NCI-H1694 treated with DMSO at 0.1 percent for 48 hours (cell line): ENCODE data around the gene MAP3K2.
"Not testable (repeated sequence)": the region's sequence is repeated elsewhere in the genome, so short reads cannot be mapped to it uniquely, and the experiment has no call there.

Experiments used
- DNase-seq: peaks from one replicate; lab custom pipeline; 2025; lab: John Stamatoyannopoulos, UW

Gene MAP3K2

DNA sequence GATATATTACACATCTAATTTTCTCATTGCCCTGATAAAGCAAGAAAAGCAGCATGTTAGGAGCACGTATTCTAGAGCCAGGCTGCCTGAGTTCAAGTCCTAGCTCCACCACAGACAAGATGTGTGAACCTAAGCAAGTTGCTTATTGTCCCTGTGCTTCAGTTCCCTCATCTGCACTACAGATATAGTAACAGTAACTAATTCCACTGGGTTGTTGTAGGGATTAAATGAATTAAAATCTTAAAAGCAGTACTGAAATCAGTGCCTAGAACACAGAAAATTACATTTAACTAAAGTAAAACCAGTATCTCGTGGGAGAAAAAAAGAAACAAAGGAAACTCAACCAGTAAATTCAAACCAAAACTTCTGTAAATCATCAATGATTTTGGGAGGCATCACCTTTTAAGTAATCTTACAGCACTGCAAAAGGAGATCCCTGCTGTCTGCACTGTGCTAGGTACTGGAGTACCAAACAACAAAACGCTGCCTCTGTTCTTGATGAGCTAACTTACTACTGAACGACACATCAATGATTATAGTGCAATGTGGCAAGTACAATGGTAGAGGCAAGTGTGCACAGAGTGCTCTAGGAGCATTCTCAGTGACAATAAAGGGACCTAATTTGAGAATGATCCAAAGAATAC is 7.9 kb downstream of the MAP3K2 start:
- DNase-seq = no peak

DNA sequence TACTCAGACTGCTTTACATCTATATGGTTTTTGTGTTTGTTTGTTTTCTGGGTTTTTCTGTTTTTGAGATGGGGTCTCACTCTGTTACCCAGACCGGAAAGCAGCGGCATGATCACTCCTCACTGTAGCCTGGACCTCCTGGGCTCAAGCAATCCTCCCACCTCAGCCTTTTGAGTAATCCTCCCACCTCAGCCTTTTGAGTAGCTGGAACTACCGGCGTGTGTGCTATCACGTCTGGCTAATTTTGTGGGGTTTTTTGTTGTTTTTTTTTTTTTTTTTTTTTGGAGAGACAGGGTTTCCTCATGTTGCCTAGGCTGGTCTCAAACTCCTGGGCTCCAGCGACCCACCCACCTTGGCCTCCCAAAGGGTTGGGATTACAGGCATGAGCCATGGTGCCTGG is 9.1 kb downstream of the MAP3K2 start:
- no peak for DNase-seq

DNA sequence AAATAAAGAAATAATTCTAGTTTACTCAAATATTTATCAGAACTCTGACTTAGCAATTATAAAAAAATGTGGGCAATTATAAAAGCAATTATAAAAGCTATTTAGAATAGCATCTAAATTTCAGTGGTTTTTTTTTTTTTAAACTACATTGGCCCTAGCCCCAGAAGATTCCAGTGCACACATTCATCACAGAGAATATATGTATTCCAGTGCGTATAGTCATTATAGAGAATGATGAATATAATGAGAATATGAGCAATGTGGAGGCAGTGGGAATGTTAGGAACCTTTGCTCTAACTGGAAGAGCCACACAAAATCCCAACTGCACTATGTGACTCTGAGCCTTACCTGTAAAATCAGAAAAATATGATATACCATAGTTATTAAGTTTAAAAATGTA is 10.5 kb downstream of the MAP3K2 start:
- no peak for DNase-seq

DNA sequence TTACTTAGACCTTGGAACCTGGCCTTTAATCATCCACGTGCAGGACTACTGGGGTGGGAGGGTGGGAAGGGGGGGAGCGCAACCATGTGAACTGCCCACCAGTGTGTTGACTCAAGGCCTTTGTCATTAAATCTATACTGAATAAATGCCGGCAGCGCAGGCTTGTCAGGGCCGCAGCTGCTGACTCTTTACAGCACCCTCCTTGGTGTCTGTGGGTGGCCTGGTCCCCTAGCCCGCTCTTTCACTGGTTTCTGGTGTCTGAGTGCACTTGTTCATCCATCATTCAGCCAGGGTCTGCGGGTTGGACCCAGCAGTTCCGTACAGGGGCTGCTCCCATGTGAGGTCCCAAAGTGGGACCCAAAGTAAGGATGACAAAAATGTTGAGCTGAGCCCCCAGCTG is 11.5 kb downstream of the MAP3K2 start:
- no peak for DNase-seq

DNA sequence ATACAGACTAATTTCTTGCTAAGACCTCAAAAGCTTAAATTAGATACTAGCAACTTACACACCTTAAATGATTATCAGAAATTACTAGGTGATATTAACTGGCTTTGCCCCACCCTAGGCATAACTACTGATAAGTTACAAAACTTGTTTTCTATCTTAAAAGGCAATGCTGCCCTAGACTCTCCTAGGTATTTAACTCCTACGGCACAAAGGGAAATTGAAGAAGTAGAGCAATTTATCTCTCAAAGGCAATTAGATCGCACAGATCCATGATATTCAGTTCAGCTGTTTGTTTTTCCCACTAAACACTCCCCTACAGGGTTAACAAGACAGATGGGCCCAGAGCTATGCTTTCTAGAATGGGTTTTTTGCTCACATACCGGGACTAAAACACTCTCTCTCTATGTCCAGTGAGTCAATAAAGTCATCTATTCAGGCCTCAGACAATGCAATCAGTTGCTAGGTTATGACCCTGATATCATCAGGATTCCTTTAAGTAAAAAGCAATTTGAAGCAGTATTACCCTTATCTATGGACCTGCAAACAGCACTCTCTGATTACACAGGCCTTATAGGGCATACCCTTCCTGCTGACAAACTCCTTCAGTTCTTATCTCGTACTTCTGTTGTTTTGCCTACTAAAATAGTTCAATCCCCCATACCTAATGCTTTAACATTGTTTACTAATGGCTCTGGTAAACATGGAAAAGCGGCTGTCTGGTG is 14.3 kb downstream of the MAP3K2 start:
- no peak for DNase-seq

DNA sequence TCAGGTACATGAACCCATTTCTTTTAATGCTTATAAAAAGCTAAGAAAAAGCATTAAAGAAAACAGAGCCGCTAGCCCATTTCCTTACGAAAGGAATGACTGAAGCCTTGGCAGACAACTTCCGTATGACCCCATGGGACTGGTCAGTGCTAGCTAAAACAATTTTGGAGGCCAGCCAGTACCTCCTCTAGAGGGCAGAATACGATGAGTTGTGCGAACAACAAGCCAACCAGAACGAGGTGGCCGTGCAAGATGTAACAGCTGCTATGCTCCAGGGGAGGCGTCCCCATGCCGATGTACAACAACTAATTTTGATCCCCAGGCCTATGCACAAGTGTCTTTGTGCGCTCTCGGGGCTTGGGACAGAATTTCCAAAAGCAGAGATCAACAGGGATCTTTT is 16.7 kb downstream of the MAP3K2 start:
- DNase-seq = no peak

DNA sequence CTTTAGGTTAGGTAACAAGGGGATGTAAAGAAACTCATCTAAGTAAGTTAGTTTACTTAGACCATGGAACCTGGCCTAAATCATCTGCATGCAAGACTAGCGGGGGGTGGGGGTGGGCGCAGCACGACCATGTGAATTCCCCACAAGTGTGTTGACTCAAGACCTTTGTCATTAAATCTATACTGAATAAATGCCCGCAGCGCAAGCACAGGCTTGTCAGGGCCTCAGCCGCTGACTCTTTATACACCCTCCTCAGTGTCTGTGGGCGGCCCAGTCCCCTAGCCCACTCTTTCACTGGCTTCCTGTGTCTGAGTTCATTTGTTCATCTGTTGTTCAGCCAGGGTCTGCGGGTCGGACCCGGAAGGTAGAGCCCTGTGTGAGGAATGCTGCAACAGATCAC is 17.8 kb downstream of the MAP3K2 start:
- no peak for DNase-seq

DNA sequence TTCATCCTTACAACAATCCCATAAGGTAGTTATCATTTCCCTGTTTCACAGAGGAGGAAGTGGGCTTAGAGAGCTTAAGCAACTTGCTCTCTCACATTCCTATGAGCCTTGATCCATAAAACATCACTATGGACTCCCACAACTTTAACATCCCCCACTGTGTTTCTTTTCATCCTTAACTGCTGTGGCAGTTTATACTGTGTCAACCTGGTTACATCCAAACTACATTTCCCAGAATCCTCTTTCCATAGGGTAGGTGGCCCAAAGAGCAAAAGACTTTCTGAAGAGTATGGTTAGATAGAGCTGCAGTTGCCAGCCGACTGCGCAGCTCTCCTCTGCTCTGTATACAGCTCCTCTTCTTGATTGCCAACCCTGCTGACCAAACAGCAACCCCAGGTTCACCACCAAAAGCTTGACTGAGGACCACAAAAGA is 22.5 kb downstream of the MAP3K2 start:
- DNase-seq = no peak

DNA sequence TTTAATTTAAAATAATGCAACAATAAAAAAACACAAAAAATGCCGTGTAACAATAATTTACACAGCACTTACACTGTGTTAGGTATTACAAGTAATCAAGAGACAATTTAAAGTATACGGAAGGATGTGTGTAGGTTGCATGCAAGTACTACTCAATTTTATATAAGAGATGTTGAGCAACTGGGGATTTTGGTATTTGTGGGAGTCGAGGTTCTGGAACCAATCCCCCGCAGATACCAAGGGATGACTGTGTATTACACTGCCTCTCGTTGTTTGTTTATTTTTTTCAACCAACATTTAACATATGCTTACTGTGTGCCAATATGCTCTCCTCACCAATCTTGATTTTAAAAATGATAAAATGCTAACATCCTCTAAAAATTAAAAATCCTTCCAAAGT is 24.8 kb downstream of the MAP3K2 start:
- no peak for DNase-seq

DNA sequence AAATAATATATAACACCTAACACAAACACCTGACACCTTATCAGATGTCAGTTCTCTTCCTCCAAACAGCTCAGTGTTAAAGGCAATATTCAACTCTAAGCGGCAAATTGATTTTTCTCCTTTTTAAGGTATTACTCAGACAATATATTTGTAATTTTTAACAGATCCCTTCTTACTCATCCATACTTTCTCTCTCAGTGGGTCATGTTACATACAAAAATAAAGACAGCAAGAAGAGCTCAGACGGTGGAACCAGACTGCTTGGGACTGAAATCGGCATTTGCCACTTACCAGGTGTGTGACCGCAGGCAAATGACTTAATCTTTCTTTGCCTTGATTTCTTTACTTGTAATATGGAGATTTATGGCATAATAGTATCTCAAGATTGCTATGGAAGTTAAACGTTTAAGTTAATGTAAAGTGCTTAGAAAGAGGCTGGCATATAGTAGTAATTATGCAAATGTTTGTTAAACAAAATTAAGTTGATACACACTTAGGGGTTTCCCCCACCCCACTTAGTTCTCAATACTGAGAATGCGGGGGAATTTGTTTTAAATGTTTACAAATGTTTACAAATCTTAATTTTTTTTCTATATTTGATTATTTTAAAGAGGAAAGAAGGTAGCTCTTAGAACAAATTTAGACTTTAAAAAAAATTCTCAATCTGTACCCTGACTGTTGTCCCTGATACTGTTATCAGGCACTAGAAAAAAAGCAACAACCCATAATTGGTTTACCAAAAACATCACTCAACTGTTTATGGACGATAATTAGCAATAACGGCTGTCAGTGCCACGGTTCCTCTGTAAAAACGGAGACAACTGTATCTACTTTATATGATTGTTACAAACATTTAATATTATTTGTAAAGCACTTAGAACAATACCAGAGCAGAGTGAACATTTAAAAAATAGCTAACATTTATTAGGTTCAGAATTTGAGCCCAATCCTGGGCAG is 25.6 kb downstream of the MAP3K2 start:
- DNase-seq = no peak

DNA sequence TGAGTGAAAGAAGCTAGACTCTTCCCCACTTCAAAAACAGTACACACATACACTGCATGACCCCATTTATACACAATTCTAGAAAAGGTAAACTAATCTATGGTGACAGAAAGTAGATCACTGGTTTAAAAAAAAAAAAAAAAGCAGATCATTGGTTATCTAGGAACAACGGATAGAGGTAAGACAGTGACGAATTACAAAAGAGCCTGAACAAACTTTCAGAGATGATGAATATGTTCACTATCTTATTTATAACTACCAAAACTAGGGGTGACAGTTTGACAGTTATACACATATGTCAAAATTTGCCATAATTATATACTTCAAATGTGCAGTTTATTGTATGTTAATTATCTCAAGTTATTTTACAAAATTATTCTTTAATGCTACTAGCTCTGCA is 27.5 kb downstream of the MAP3K2 start:
- DNase-seq = no peak

DNA sequence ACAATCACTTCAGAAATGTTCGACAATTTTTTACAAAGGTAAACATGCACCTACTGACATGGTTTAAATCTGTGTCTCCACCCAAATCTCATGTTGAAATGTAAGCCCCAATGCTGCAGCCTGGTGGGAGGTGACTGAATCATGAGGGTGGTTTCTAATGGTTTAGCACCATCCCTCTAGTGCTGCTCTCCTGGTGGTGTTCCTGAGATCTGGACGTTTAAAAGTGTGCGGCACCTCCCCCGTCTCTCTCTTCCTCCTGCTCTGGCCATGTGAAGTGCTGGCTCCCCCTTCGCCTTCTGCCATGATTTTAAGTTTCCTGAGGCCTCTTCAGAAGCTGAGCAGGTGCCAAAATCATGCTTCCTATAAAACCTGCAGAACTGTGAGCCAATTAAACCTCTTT is 28.3 kb downstream of the MAP3K2 start:
- DNase-seq = no peak

DNA sequence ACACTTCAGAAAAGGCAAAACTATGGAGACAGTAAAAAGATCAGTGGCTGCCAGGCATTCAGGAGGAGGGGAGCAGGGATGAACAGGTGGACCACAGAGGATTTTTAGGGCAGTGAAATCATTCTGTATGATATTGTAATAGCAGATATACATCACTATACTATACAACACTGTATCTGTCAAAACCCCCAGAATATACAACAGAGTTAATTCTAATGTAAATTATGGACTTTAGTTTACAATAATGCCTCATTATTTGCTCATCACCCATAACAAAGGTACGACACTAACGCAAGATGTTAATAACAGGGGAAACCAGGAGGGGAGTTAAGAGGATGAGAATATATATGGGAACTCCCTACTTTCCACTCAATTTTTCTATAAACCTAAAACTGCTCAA is 28.8 kb downstream of the MAP3K2 start:
- DNase-seq = no peak

DNA sequence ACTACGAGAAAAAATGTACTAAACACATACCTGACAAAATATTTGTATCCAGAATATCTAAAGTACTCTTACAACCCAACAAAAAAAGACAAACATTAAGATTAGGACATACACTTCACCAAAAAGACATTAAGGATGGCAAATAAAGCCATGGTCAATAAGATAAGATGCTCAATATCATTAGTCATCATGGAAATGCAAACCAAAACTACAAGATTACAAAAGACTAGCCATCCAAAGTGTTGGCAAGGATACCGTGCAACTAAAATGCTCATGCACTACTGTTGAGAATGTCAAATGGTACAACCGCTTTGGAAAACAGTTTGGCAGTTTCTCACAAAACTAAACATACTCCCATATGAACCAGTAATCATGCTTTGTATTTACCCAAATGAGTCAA is 29.7 kb downstream of the MAP3K2 start:
- no peak for DNase-seq

DNA sequence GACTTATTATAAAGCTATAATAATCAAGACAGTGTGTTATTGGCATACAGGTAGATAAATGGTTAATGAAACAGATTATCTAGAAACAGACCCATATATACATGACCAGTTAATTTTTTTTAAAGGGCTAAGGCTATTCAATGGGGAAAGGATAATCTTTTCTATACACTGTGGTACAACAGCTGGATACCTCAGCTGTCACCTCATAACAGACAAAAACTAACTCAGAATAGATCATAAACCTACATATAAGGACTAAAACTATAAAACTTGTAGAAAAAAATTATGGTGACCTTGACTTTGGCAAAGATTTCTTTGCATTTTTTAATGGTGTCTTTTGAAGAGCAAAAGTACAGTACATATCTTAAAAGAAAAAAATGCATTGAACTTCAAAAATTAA is 30.2 kb downstream of the MAP3K2 start:
- no peak for DNase-seq

DNA sequence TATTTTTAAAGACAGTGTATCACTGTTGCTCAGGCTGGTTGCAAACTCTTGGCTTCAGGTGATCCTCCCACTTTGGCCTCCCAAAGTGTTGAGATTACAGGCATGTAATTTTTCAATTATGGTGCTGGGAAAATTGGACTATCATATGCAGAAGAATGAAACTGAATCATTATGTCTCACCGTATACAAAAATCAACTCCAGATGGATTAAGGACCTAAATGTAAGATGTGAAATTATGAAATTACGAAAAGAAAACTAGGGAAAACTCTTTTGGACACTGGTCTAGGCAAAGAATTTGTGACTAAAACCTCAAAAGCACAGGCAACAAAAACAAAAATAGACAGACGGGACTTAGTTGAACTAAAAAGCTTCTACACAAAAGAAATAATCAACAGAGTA is 31.2 kb downstream of the MAP3K2 start:
- DNase-seq = no peak

DNA sequence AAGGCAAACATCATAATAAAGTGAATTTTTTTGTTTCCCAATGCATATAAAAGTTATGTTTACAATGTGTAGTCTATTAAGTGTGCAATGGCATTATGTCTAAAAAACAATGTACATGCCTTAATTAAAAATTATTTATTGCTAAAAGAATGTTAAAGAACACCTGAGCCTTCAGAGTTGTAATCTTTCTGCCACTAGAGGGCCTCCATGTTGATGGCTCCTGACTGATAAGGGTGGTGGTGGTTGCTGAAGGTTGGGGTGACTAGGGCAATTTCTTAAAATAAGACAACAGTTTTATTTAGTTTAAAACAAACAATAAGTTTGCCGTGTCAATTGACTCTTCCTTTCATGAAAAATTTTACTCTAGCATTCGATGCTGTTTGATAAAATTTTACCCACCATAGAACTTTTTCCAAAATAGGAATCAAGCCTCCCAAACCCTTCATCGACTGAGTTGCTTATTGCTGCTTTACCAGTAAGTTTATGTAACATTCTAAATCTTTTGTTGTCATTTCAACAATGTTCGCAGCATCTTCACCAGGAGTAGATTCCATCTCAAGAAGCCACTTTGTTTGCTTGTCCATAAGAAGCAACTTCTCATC is 32.3 kb downstream of the MAP3K2 start:
- no peak for DNase-seq

DNA sequence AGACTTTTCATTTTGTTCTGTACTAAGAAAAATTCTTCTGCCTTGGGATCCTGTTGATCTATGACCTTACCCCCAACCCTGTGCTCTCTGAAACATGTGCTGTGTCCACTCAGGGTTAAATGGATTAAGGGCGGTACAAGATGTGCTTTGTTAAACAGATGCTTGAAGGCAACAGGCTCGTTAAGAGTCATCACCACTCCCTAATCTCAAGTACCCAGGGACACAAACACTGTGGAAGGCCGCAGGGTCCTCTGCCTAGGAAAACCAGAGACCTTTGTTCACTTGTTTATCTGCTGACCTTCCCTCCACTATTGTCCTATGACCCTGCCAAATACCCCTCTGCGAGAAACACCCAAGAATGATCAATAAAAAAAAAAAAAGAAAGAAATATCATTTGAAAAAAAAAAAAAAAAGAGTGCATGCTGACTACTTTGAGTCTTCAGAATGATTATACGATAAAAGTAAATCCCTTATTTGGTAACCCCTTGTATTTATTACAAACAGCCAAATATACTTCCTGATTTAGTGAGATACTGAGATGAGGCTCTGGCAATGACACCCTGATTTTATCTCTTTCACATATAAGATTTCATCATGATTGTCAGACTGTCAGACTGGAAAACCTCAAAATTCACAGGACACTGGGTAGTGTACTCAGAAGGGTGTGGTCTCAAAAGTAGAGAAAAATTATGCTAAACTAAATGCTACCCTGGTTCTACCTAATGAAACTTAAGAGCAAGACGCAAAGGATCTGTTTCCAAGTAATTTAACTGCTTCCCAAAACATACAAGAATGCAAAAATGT is 33.7 kb downstream of the MAP3K2 start:
- not testable (repeated sequence) for DNase-seq

DNA sequence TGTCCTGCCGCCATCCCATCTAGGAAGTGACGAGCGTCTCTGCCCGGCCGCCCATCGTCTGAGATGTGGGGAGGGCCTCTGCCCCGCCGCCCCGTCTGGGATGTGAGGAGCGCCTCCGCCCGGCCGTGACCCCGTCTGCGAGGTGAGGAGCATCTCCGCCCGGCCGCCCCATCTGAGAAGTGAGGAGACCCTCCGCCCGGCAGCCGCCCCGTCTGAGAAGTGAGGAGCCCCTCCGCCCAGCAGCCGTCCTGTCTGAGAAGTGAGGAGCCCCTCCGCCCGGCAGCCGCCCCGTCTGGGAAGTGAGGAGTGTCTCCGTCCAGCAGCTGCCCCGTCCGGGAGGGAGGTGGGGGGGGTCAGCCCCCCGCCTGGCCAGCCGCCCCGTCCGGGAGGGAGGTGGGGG is 34.6 kb downstream of the MAP3K2 start:
- not testable (repeated sequence) for DNase-seq

DNA sequence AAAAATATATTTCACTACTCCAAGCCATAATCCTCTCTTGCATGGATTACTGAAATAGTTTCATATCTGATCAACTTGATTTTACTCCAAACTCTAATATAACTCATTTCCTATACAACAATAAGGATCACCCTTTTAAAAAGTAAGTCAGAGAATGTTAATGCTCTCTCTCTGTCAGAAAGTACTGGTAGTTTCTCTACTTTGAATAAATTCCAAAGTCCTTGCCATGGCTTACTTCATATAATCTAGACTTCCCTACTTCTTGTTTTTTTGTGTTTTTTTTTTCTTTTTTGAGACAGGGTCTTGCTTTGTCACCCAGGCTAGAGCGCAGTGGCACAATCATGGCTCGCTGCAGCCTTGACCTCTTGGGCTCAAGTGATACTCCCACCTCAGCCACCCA is 36.2 kb downstream of the MAP3K2 start:
- no peak for DNase-seq

DNA sequence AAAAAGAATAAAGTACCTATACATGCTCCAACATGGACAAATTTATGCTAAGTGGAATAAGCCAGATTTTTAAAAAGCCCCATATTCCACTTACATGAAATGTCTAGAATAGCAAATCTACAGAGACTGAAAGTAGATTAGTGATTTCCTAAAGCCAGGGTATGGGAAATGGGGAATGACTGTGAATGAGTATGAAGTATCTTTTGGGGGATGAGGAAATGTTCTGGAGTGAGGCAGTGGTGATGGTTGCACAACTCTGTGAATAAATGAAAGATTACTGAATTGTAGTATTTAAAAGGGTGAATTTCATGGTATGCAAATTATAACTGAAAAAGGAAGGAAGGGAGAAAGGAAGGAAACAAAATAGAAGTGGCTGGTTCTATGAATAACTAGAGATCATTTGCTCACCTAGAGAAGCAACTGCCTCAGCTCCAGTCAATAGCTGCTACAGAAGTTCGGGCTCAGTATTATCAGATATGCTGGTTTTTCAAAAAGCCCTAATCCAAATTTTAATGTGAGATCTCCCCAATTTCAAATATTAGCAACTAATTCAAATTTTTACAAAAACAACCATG is 39.3 kb downstream of the MAP3K2 start:
- DNase-seq = no peak
